PFSK-1 (cell line): Measurements from ENCODE around the gene NFIX.

Experiments used
- POLR2AphosphoS5 ChIP-seq: IDR thresholded peaks from 2 replicates; pipeline ENCODE4 v1.6.1; 2012; ENCODE audit warnings: low read depth, mild to moderate bottlenecking, control low read depth, low read length, moderate library complexity
- SIN3A ChIP-seq: IDR thresholded peaks from 2 replicates; pipeline ENCODE4 v1.6.1; 2012; ENCODE audit warnings: mild to moderate bottlenecking, low read length, moderate library complexity, borderline replicate concordance; ENCODE audit not compliant: insufficient read depth

DNA sequence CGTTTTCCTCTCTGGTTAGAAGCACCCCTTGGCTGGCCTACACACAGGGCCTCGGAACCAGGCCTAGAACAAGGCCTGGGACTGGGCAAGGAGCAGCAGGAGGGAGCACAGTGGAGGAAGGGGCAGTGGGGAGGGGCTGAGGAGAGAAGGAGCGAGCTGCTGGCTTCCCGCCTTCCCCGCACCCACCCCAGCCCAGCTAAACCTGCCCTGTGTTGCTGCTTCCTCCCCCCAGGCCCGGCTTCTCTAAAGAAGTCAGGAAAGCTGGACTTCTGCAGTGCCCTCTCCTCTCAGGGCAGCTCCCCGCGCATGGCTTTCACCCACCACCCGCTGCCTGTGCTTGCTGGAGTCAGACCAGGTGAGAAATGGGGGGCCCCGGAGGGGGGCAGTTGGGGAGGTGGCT is 83.1 kb downstream of the NFIX start:
- TF ChIP-seq POLR2AphosphoS5 (no peak), SIN3A (no peak)
